SK-N-MC (cell line): ENCODE data around the gene APPL1.

Experiments used
- EZH2 ChIP-seq: fragments of 200-600 bp; sonication (generic); IDR thresholded peaks from one replicate; pipeline ENCODE4 v1.6.1; 2017; ENCODE audit warnings: antibody characterized with exemption
- FOXP2 ChIP-seq: optimal IDR thresholded peaks from 2 replicates; pipeline ENCODE3; 2011; ENCODE audit warnings: mild to moderate bottlenecking, moderate library complexity; ENCODE audit not compliant: insufficient read depth; ENCODE audit errors: extremely low read length, control extremely low read depth
- POLR2AphosphoS5 ChIP-seq: IDR thresholded peaks from 2 replicates; pipeline ENCODE4 v1.6.1; 2012; ENCODE audit warnings: mild to moderate bottlenecking, low read depth, low read length, borderline replicate concordance

GRCh38 chr3:57283334-57283733 is 55.8 kb downstream of the APPL1 start:
- TF ChIP-seq EZH2: no peak
- no peak for TF ChIP-seq POLR2AphosphoS5
- TF ChIP-seq FOXP2: no peak
